Astrocyte (in vitro differentiated cells and primary cell): ENCODE data around the gene KRTCAP2. TPM values are rescaled to one million over a fixed set of nuclear protein-coding genes. Genes with fewer than 3 reads are reported as not detected.
"Not testable (repeated sequence)": the region's sequence is repeated elsewhere in the genome, so short reads cannot be mapped to it uniquely, and the experiment has no call there.

Experiments
- DNase-seq: peaks from one replicate; pipeline ENCODE4 v3.0.0-alpha.2; 2010; ENCODE audit warnings: low read depth
- FAIRE-seq: peaks from 2 replicates; lab custom pipeline; 2011; peaks lifted over from hg19 to GRCh38; lab: Jason Lieb, UNC
- H2AFZ ChIP-seq: 2 replicates; pipeline ENCODE4 v1.6.0; 2012; ENCODE audit warnings: low read depth, low read length, inconsistent platforms
- H3K27ac ChIP-seq: 2 replicates; pipeline ENCODE4 v1.5.1; 2011; ENCODE audit warnings: low read depth, low read length, inconsistent platforms
- H3K27me3 ChIP-seq: 2 replicates; pipeline ENCODE4 v1.6.0; 2011; ENCODE audit warnings: low read length, inconsistent platforms; ENCODE audit not compliant: insufficient read depth
- H3K36me3 ChIP-seq: 2 replicates; pipeline ENCODE4 v1.5.1; 2011; ENCODE audit warnings: low read length, inconsistent platforms; ENCODE audit not compliant: insufficient read depth
- H3K4me1 ChIP-seq: 2 replicates; pipeline ENCODE4 v1.5.1; 2011; ENCODE audit warnings: low read length, inconsistent platforms; ENCODE audit not compliant: insufficient read depth
- H3K4me2 ChIP-seq: 2 replicates; pipeline ENCODE4 v1.6.0; 2012; ENCODE audit warnings: low read length, inconsistent platforms
- H3K4me3 ChIP-seq: 2 replicates; pipeline ENCODE4 v1.5.1; 2011; ENCODE audit warnings: low read depth, mild to moderate bottlenecking, low read length, inconsistent platforms; ENCODE audit not compliant: insufficient read depth
- H3K79me2 ChIP-seq: 2 replicates; pipeline ENCODE4 v1.6.0; 2012; ENCODE audit warnings: mild to moderate bottlenecking, low read length, inconsistent platforms; ENCODE audit not compliant: insufficient read depth
- H3K9ac ChIP-seq: 2 replicates; pipeline ENCODE4 v1.6.0; 2012; ENCODE audit warnings: mild to moderate bottlenecking, low read length, inconsistent platforms
- H3K9me3 ChIP-seq: 2 replicates; pipeline ENCODE4 v1.5.1; 2012; ENCODE audit warnings: low read depth, mild to moderate bottlenecking, low read length, inconsistent platforms; ENCODE audit not compliant: insufficient read depth
- H4K20me1 ChIP-seq: 2 replicates; pipeline ENCODE4 v1.6.0; 2012; ENCODE audit warnings: low read length, inconsistent platforms; ENCODE audit not compliant: insufficient read depth
- H3K27ac Mint-ChIP-seq: one replicate; pipeline ENCODE4 v1.8.0; 2021; ENCODE audit warnings: mild to moderate bottlenecking, mixed read lengths; ENCODE audit not compliant: unreplicated experiment
- H3K27me3 Mint-ChIP-seq: one replicate; pipeline ENCODE4 v1.8.0; 2021; ENCODE audit warnings: low read depth, mixed read lengths; ENCODE audit not compliant: unreplicated experiment
- H3K36me3 Mint-ChIP-seq: one replicate; pipeline ENCODE4 v1.8.0; 2021; ENCODE audit warnings: low read depth, mixed read lengths; ENCODE audit not compliant: unreplicated experiment
- H3K4me1 Mint-ChIP-seq: one replicate; pipeline ENCODE4 v1.8.0; 2021; ENCODE audit warnings: low read depth, mixed read lengths; ENCODE audit not compliant: unreplicated experiment
- H3K4me3 Mint-ChIP-seq: one replicate; pipeline ENCODE4 v1.8.0; 2021; ENCODE audit warnings: mild to moderate bottlenecking, moderate library complexity, mixed read lengths; ENCODE audit not compliant: unreplicated experiment
- H3K9me3 Mint-ChIP-seq: one replicate; pipeline ENCODE4 v1.8.0; 2021; ENCODE audit warnings: mild to moderate bottlenecking, mixed read lengths; ENCODE audit not compliant: unreplicated experiment
- EZH2 ChIP-seq: IDR thresholded peaks from 2 replicates; pipeline ENCODE4 v1.6.1; 2012; ENCODE audit warnings: mild to moderate bottlenecking, low read length, inconsistent platforms; ENCODE audit not compliant: insufficient read depth
- total RNA-seq: library from RNA; stranded (reverse); gene quantifications from 2 replicates; pipeline ENCODE4 v1.2.1, GENCODE V29; 2021
- TF ChIP-seq, protein P1 (sequence below): IDR thresholded peaks from 2 replicates; pipeline ENCODE4 v1.5.1; 2011; ENCODE audit warnings: low read depth, mild to moderate bottlenecking, inconsistent platforms, low read length, moderate library complexity; ENCODE audit not compliant: insufficient read depth

Gene KRTCAP2
- total RNA-seq, 1 donor from 2014 or later = 161 TPM

GRCh38 chr1:155196103-155196892 is 23.2 kb upstream of the KRTCAP2 start:
- H3K9me3 ChIP-seq = no peaks in the 10 kb centered on the region
- peaks cover 23% of the 10 kb centered on the region for H3K36me3 Mint-ChIP-seq
- H3K27me3 Mint-ChIP-seq = no peaks in the 10 kb centered on the region
- no peak overlapping the region for H2AFZ ChIP-seq
- H4K20me1 ChIP-seq = peaks cover 18% of the 10 kb centered on the region
- H3K4me3 ChIP-seq = peak overlapping the region; percentile 68
- H3K9ac ChIP-seq = peak overlapping the region; percentile 85
- peaks cover 18% of the 10 kb centered on the region for H3K79me2 ChIP-seq
- H3K9me3 Mint-ChIP-seq = peaks cover 2% of the 10 kb centered on the region
- H3K4me3 Mint-ChIP-seq = peak overlapping the region; percentile 87
- no peak overlapping the region for H3K27ac ChIP-seq
- H3K36me3 ChIP-seq = peaks cover 5% of the 10 kb centered on the region
- peak overlapping the region; percentile 94 for H3K4me2 ChIP-seq
- peak overlapping the region; percentile 72 for H3K27ac Mint-ChIP-seq
- H3K4me1 ChIP-seq = peaks cover 30% of the 10 kb centered on the region
- peaks cover 20% of the 10 kb centered on the region for H3K4me1 Mint-ChIP-seq
- TF ChIP-seq EZH2 = no peak
- TF ChIP-seq, protein P1, sequence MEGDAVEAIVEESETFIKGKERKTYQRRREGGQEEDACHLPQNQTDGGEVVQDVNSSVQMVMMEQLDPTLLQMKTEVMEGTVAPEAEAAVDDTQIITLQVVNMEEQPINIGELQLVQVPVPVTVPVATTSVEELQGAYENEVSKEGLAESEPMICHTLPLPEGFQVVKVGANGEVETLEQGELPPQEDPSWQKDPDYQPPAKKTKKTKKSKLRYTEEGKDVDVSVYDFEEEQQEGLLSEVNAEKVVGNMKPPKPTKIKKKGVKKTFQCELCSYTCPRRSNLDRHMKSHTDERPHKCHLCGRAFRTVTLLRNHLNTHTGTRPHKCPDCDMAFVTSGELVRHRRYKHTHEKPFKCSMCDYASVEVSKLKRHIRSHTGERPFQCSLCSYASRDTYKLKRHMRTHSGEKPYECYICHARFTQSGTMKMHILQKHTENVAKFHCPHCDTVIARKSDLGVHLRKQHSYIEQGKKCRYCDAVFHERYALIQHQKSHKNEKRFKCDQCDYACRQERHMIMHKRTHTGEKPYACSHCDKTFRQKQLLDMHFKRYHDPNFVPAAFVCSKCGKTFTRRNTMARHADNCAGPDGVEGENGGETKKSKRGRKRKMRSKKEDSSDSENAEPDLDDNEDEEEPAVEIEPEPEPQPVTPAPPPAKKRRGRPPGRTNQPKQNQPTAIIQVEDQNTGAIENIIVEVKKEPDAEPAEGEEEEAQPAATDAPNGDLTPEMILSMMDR = no peak
- FAIRE-seq (no peak), DNase-seq (no peak)
- no peaks in the 10 kb centered on the region for H3K27me3 ChIP-seq

GRCh38 chr1:155195201-155196102 is 22.3 kb upstream of the KRTCAP2 start:
- TF ChIP-seq EZH2 = no peak
- TF ChIP-seq, protein P1 = no peak
- H3K4me3 Mint-ChIP-seq = peak overlapping the region; percentile 87
- peak overlapping the region; percentile 75 for H3K27ac Mint-ChIP-seq
- peak overlapping the region; percentile 80 for H3K27ac ChIP-seq
- H3K79me2 ChIP-seq = peaks cover 18% of the 10 kb centered on the region
- peak overlapping the region; percentile 68 for H3K4me3 ChIP-seq
- H3K9ac ChIP-seq = peak overlapping the region; percentile 85
- peaks cover 15% of the 10 kb centered on the region for H4K20me1 ChIP-seq
- H3K4me1 ChIP-seq = peaks cover 30% of the 10 kb centered on the region
- H3K9me3 Mint-ChIP-seq = peaks cover 2% of the 10 kb centered on the region
- peak overlapping the region; percentile 94 for H3K4me2 ChIP-seq
- no peaks in the 10 kb centered on the region for H3K9me3 ChIP-seq
- H3K4me1 Mint-ChIP-seq = peaks cover 20% of the 10 kb centered on the region
- FAIRE-seq = no peak
- H3K27me3 Mint-ChIP-seq = no peaks in the 10 kb centered on the region
- H3K36me3 ChIP-seq = peaks cover 5% of the 10 kb centered on the region
- no peak overlapping the region for H2AFZ ChIP-seq
- no peak for DNase-seq
- peaks cover 20% of the 10 kb centered on the region for H3K36me3 Mint-ChIP-seq
- no peaks in the 10 kb centered on the region for H3K27me3 ChIP-seq

DNA sequence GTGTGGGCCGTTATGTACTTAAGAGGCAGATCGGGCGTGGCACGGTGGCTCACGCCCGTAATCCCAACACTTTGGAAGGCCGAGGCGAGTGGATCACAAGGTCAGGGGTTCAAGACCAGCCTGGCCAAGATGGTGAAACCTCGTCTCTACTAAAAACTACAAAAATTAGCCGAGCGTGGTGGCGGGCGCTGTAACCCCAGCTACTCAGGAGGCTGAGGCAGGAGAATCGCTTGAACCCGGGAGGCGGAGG is 20.8 kb upstream of the KRTCAP2 start:
- H3K9me3 Mint-ChIP-seq, H3K9me3 ChIP-seq, H3K27me3 ChIP-seq, H3K27me3 Mint-ChIP-seq, H3K36me3 ChIP-seq, DNase-seq, FAIRE-seq: not testable (repeated sequence)
- peaks cover 15% of the 10 kb centered on the region for H4K20me1 ChIP-seq
- peaks cover 18% of the 10 kb centered on the region for H3K79me2 ChIP-seq
- peak overlapping the region; percentile 80 for H3K27ac ChIP-seq
- peak overlapping the region; percentile 88 for H3K4me3 Mint-ChIP-seq
- H3K9ac ChIP-seq = peak overlapping the region; percentile 85
- H3K4me2 ChIP-seq = peak overlapping the region; percentile 94
- H3K36me3 Mint-ChIP-seq = peaks cover 13% of the 10 kb centered on the region
- H3K4me1 Mint-ChIP-seq = peaks cover 20% of the 10 kb centered on the region
- peak overlapping the region; percentile 100 for H3K27ac Mint-ChIP-seq
- H3K4me3 ChIP-seq = peak overlapping the region; percentile 68
- H2AFZ ChIP-seq = peak overlapping the region; percentile 79
- H3K4me1 ChIP-seq = peaks cover 30% of the 10 kb centered on the region
